GM18861 (cell line): Measurements from ENCODE around the gene VPS8.

ENCODE experiments used
- ATAC-seq: cut with Tn5 transposase; IDR thresholded peaks from one replicate; pipeline ENCODE4 v1.9.1; 2021; ENCODE audit not compliant: unreplicated experiment

VPS8 gene

GRCh38 chr3:185049710-185050109 is 237.7 kb downstream of the VPS8 start:
- no peak for ATAC-seq

DNA sequence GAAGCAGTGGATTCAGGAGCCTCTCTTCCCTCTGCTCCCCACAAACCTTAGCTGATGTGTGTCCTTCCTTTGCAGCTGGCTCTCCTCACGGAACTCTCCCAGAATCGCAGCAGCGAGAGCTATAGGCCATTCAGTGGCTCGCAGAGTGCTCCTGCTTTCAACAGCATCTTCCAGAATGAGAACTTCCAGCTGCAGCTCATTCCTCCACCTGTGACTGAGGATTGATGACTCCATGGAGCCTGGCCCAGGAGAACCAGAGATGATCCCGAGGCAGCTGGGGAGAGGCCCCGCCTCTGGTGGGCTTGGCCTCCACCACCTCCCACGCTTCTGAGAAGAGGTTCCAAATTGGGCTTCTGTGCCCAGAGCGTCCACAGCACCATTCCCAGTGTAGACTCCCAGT is 239.8 kb downstream of the VPS8 start:
- ATAC-seq, result no peak

DNA sequence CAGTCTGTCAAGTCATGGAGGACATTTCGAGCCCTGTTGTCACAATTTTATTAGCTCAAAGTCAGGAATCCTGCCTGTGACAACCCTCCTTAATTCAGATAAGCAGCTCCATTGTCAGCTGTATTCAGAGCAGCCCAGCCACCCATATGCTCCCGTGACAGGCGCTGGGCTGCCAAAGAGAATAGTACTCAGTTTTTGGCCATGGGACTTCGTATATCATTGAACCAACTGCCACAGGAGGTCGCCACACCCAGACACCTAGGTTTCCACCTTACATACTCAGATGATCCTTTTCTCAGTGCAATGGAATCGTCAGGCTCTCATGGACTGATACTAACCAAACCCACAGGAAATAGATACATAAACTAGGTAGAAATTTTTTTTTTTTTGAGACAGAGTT is 240.7 kb downstream of the VPS8 start:
- no peak for ATAC-seq

DNA sequence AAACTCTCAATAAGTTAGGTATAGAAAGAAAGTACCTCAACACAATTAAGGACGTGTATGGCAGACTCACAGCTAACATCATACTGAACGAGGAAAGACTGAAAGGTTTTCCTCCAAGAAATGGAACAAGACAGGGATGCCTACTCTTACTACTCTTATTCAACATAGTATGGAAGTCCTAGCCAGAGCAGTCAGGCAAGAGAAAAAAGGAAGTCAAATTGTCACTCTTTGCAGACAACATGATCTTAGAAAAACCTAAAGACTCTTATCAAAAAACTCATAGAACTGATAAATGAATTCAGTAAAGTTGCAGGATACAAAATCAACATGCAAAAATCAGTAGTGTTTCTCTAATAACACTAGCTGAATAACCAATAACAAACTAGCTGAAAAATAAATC is 244.9 kb downstream of the VPS8 start:
- no peak for ATAC-seq

DNA sequence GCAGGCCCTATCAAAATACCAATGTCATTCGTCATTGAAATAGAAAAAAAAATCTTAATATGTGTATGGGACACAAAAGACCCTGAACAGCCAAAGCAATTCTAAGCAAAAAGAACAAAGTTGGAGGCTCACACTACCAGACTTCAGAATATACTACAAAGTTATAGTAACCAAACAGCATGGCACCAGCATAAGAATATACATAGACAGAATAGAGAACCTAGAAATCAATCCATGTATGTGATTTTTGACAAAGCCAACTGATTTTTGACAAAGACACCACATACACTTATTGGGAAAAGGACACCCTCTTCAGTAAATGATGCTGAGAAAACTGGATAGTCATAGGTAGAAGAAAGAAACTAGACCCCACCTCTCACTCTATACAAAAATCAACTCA is 245.9 kb downstream of the VPS8 start:
- ATAC-seq, result no peak

DNA sequence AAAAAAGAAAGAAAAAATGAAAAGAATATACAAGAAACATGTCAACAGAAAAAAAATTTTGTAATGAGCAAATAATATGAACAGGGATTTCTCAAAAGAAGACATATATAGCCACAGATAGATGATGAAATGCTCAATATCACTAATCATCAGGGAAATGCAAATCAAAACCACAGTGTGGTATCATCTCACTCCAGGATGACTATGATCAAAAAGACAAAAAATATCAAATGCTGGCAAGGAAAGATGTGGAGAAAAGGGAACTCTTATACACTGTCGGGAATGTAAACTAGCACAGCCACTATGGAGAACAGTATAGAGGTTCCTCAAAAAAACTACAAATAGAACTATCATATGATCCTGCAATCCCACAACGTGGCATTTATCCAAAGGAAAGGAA is 246.8 kb downstream of the VPS8 start:
- ATAC-seq, result no peak

DNA sequence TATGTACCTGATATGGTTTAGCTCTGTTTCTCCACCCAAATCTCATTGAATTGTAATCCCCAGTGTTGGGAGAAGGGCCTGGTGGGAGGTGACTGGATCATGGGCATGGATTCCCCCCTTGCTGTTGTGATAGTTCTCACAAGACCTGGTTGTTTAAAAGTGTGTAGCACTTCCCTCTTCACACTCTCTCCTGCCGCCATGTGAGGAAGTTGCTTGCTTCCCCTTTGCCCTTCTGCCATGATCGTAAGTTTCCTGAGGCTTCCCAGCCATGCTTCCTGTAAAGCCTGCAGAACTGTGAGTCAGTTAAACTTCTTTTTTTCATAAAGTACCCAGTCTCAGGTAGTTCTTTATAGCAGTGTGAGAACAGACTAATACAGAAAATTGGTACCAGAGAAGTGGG is 247.8 kb downstream of the VPS8 start:
- ATAC-seq, result no peak

DNA sequence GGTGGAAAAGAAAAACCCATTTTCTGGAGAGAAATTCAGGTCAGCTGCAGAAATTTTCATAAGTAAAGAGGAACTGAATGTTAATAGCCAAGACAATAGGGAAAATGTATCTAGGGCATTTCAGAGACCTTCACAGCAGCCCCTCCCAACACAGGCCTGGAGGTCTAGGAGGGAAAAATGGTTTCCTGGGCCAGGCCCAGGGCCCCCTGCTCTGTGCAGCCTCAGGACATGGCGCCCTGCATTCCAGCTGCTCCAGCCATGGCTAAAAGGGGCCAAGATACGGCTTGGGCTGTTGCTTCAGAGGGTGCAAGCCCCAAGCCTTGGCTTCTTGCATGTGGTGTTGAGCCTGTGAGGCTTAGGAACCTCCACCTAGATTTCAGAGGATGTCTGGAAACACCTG is 248.7 kb downstream of the VPS8 start:
- no peak for ATAC-seq

- ATAC-seq, result no peak
These were observed 250.2 kb downstream of the VPS8 start for GRCh38 chr3:185062191-185062590.

DNA sequence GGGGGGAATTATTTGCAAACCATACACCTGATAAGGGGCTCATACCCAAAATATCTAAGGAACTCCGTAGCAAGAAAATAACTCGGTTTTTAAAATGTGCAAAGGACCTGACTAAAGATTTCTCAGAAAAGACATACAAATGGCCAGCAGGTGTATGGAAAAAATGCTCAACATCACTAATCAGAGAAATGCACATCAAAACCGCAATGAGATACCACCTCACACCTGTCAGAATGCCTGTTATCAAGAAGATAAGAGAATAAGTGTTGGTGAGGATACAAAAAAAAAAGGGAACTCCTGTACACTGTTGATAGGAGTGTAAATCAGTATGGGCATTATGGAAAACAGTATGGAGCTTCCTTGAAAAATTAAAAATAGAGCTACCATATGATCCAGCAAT is 251.5 kb downstream of the VPS8 start:
- no peak for ATAC-seq

DNA sequence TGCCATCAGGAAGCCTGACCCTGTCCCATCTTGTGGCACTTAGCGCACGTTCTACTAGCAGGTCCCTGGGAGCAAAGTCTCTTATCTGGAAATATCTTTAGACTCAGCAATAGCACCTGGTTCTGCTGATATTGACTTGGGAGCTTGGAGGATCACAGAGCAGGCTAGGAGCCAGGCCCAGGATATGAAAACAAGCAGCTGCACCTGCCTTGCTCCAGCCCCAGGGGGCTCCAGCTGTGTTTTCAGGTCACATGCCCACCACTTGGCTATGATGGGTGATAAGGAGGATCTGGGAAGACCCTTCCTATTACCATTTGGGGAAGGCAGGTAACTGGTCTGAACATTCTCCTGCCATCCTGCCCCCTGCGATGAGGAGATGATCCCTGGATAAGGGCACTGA is 253.1 kb downstream of the VPS8 start:
- ATAC-seq, result no peak

DNA sequence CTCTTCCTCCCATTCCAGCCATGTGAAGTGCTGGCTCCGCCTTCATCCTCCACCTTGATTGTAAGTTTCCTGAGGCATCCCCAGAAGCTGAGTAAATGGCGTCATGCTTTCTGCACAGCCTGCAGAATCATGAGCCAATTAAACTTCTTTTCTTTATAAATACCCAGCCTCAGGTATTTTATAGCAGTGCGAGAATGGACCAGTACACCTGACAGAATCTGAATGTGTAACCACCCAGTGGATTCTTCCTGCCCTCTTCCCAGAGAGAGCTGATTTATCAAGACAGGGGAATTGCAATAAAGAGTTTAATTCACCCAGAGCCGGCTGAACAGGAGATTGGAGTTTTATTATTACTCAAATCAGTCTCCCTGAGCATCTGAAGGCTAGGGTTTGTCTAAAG is 254.3 kb downstream of the VPS8 start:
- ATAC-seq, result no peak

- ATAC-seq, result no peak
These were observed 255.2 kb downstream of the VPS8 start for GRCh38 chr3:185067173-185067572.

GRCh38 chr3:185069037-185070030 is 257.4 kb downstream of the VPS8 start:
- no peak for ATAC-seq

GRCh38 chr3:185070491-185071286 is 258.7 kb downstream of the VPS8 start:
- no peak for ATAC-seq

- no peak for ATAC-seq
These were observed 259.4 kb downstream of the VPS8 start for GRCh38 chr3:185071287-185071800.

- no peak for ATAC-seq
These were observed 263.6 kb downstream of the VPS8 start for GRCh38 chr3:185075547-185075946.

GRCh38 chr3:185076219-185076618 is 264.3 kb downstream of the VPS8 start:
- ATAC-seq, result no peak

DNA sequence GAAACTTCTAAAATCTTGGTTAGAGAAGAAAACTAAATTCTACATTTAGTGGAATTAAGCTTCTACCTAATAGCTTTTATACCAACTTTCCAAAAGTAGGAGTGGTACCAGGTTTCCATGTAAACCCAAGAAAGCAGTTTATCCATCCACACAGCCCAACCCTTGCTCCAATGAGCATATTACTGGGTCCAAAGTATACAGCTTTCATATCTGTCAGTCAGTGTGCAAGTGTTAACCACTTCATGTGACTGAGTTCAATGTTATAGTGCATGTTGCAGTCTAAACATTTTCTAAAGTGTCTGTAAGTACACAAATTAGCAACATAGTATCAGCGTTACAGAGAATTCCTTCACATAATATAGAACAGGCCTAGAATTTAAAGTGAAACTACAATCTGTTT is 267.7 kb downstream of the VPS8 start:
- ATAC-seq, result no peak

- no peak for ATAC-seq
These were observed 269.6 kb downstream of the VPS8 start for GRCh38 chr3:185081521-185081920.

DNA sequence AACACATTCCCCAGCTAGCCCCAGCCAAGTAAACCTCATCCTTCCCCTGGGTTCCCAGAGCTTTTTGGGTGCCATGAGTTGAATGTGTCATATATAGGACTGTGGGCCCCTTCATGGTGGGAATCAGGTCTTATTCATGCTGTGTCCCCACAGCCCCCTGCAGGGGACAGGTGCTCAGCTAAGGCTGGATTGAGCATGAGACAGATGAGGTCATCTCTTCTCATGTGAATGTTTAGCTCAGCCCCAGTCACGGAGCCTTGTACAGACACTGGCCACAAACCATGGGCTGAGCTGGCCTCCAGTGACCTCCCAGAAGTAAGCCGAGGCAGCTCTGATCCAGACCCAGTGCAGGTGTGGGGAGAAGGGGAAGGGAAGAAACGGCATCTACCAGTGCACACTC is 270.2 kb downstream of the VPS8 start:
- no peak for ATAC-seq

- no peak for ATAC-seq
These were observed 270.9 kb downstream of the VPS8 start for GRCh38 chr3:185082829-185083228.
